B cell (primary cell): ENCODE data around the gene RBM41.

Source experiments
- CTCF ChIP-seq: fragments of 200-600 bp; IDR thresholded peaks from one replicate; pipeline ENCODE4 v1.8.0; 2022; ENCODE audit warnings: antibody characterized with exemption, mild to moderate bottlenecking
- EZH2 ChIP-seq: IDR thresholded peaks from 2 replicates; pipeline ENCODE4 v1.6.1; 2012; ENCODE audit warnings: borderline replicate concordance, low read depth, mild to moderate bottlenecking, moderate library complexity, low read length; ENCODE audit not compliant: insufficient read depth, poor library complexity, severe bottlenecking

GRCh38 chrX:107154787-107155620 lies 36.4 kb upstream of the RBM41 start:
- TF ChIP-seq CTCF (no peak), EZH2 (no peak)
